HCT116 (cell line): ENCODE measurements around the gene PAH.

Source experiments
- CTCF ChIP-seq, 3 experiments: fragments of 200-600 bp in 1 of 3; sonication (generic) in 1 of 3; IDR thresholded peaks in 2 of 3; conservative IDR thresholded peaks in 1 of 3; 2 replicates each; pipeline ENCODE4 v1.5.1; 2012 to 2017; ENCODE audit warnings: low read depth in 2 of 3, low read length in 2 of 3, antibody characterized with exemption in 1 of 3, borderline replicate concordance in 1 of 3, control low read depth in 1 of 3, mild to moderate bottlenecking in 1 of 3, mixed read lengths in 1 of 3, mixed run types in 1 of 3, moderate library complexity in 1 of 3; ENCODE audit not compliant: insufficient read depth in 1 of 3
- FOSL1 ChIP-seq: IDR thresholded peaks from 2 replicates; pipeline ENCODE4 v1.6.1; 2012; ENCODE audit warnings: low read depth
- REST ChIP-seq: IDR thresholded peaks from 2 replicates; pipeline ENCODE4 v1.6.1; 2012; ENCODE audit warnings: low read depth

GRCh38 chr12:102962986-102963385 is 45.9 kb upstream of the PAH start:
- no peak for TF ChIP-seq CTCF (IDR thresholded peaks at IDR 0.05 in 2 of 3, conservative IDR thresholded peaks at IDR 0.05 in 1 of 3; ENCODE audit: borderline replicate concordance in 1 of 3, insufficient read depth in 1 of 3, low read depth in 2 of 3, low read length in 2 of 3)
- TF ChIP-seq REST: no peak
- no peak for TF ChIP-seq FOSL1
